GM12878 (cell line): Measurements from ENCODE around the gene EME2. TPM values are rescaled to one million over a fixed set of nuclear protein-coding genes. Genes with fewer than 3 reads are reported as not detected.

Experiments used
- ATAC-seq: fragments of 200-7000 bp; cut with Tn5 transposase; 3 replicates; pipeline ENCODE4 v1.9.1; 2020; ENCODE audit warnings: mild to moderate bottlenecking, moderate library complexity
- BruUV-seq: library from RNA; stranded (reverse); fragments of 400-500 nt; replicated peaks from 2 replicates; lab custom pipeline; 2021; lab: Mats Ljungman, UMichigan
- CTCF ChIA-PET: fragments of 300-600 bp; sonication (Branson Sonifier 250); formaldehyde crosslinking; extraction: SDS; loops from one replicate; lab custom pipeline; 2021; ENCODE audit warnings: inconsistent platforms; lab: Yijun Ruan, JAX
- POLR2A ChIA-PET: fragments of 350-600 bp; formaldehyde crosslinking; extraction: SDS; loops from one replicate; lab custom pipeline; 2021; ENCODE audit warnings: inconsistent platforms; lab: Charles Lee
- RAD21 ChIA-PET: fragments of 300-600 bp; sonication (Branson Sonifier 250); formaldehyde crosslinking; loops from one replicate; lab custom pipeline; 2023; ENCODE audit warnings: antibody characterized with exemption; ENCODE audit not compliant: unreplicated experiment; lab: Charles Lee
- SMC1A ChIA-PET: fragments of 300-600 bp; sonication (Branson Sonifier 250); formaldehyde crosslinking; loops from one replicate; lab custom pipeline; 2023; ENCODE audit not compliant: unreplicated experiment, uncharacterized antibody; lab: Charles Lee
- DNase-seq: peaks from one replicate; pipeline ENCODE4 v3.0.0-alpha.2; 2011; ENCODE audit warnings: low read depth, low spot score
- FAIRE-seq: peaks from 3 replicates; lab custom pipeline; 2011; peaks lifted over from hg19 to GRCh38; lab: Jason Lieb, UNC
- H2AFZ ChIP-seq: 2 replicates; pipeline ENCODE4 v1.6.0; 2011; ENCODE audit warnings: low read depth, low read length, control low read depth; ENCODE audit not compliant: control insufficient read depth
- H3K27ac ChIP-seq: 2 replicates; pipeline ENCODE4 v1.5.1; 2011; ENCODE audit warnings: control low read depth; ENCODE audit not compliant: control insufficient read depth, insufficient read depth
- H3K27me3 ChIP-seq, 2 experiments: replicated peaks in 1 of 2; 2 replicates each; pipeline versions ENCODE4 v1.6.0 to v1.6.1; 2011; ENCODE audit warnings: low read length in 1 of 2; ENCODE audit not compliant: control insufficient read depth in 2 of 2, insufficient read depth in 2 of 2
- H3K36me3 ChIP-seq, 2 experiments: 2 replicates each; pipeline ENCODE4 v1.5.1; 2011; ENCODE audit warnings: low read length in 1 of 2; ENCODE audit not compliant: control insufficient read depth in 2 of 2, insufficient read depth in 2 of 2
- H3K4me1 ChIP-seq: 2 replicates; pipeline ENCODE4 v1.6.1; 2011; ENCODE audit warnings: mild to moderate bottlenecking, low read length, moderate library complexity, mixed read lengths; ENCODE audit not compliant: control insufficient read depth, insufficient read depth
- H3K4me2 ChIP-seq: 2 replicates; pipeline ENCODE4 v1.6.0; 2011; ENCODE audit warnings: control low read depth; ENCODE audit not compliant: control insufficient read depth, insufficient read depth
- H3K4me3 ChIP-seq: fragments of 200-600 bp; sonication (generic); 2 replicates; pipeline ENCODE4 v1.5.1; 2016
- H3K79me2 ChIP-seq: 2 replicates; pipeline ENCODE4 v1.6.0; 2011; ENCODE audit warnings: low read length; ENCODE audit not compliant: control insufficient read depth, insufficient read depth
- H3K9ac ChIP-seq: 2 replicates; pipeline ENCODE4 v1.8.0; 2011; ENCODE audit warnings: low read length, control low read depth, mixed read lengths; ENCODE audit not compliant: control insufficient read depth, insufficient read depth
- H3K9me3 ChIP-seq: replicated peaks from 3 replicates; pipeline ENCODE4 v1.5.1; 2011; ENCODE audit warnings: mild to moderate bottlenecking, low read length; ENCODE audit not compliant: control insufficient read depth, insufficient read depth
- H4K20me1 ChIP-seq: 2 replicates; pipeline ENCODE4 v1.6.0; 2011; ENCODE audit not compliant: control insufficient read depth, insufficient read depth
- ETV6 ChIP-seq, 2 experiments: fragments of 450-650 bp in 1 of 2; IDR thresholded peaks in 1 of 2; conservative IDR thresholded peaks in 1 of 2; 2 replicates each; pipeline ENCODE4 v1.6.1; 2014; ENCODE audit warnings: antibody characterized with exemption in 1 of 2, borderline replicate concordance in 1 of 2, low read depth in 1 of 2, mild to moderate bottlenecking in 1 of 2, moderate library complexity in 1 of 2
- TCF3 ChIP-seq: IDR thresholded peaks from 2 replicates; pipeline ENCODE4 v1.6.1; 2012; ENCODE audit warnings: low read depth, mild to moderate bottlenecking, low read length, borderline replicate concordance; ENCODE audit not compliant: insufficient read depth
- WGBS: methylation state at CpG from one replicate; pipeline ENCODE4 v1.1.6; 2016; ENCODE audit warnings: low lambda C conversion rate; ENCODE audit not compliant: insufficient replicate concordance, insufficient coverage; ENCODE audit errors: missing lambda C conversion rate; 5-methylcytosine and 5-hydroxymethylcytosine counted together
- in situ Hi-C: fragments of 300-500 bp; cut with MboI; formaldehyde crosslinking; loops from 9 replicates; pipeline ENCODE4 v1.14.3; 2018; ENCODE audit warnings: mixed read lengths
- intact Hi-C: fragments of 100-400 bp; cut with micrococcal nuclease; formaldehyde crosslinking; loops from one replicate; pipeline ENCODE4 v1.14.2; 2022; ENCODE audit not compliant: unreplicated experiment
- polyA plus RNA-seq, 11 experiments: library from polyadenylated mRNA; depleted of rRNA in 4 of 11; unstranded in 6 of 11; stranded (reverse) in 5 of 11; fragments of >200 nt; fragmentation: Nextera tagmentation in 4 of 11; fragmentation: Illumina TruSeq in 1 of 11; extraction: Ambion mirVana in 4 of 11; extraction: Trizol in 1 of 11; gene quantifications; 1 replicate in 1 of 11; 2 replicates in 10 of 11; pipeline versions ENCODE4 v1.2.1 to v1.2.3, GENCODE V29; 2011 to 2016; ENCODE audit warnings: inconsistent platforms in 2 of 11, missing spikeins in 2 of 11, low read depth in 1 of 11
- total RNA-seq, 4 experiments: library from RNA; depleted of rRNA in 3 of 4; stranded (reverse); fragments of >200 nt in 3 of 4; fragmentation: Illumina TruSeq in 1 of 4; extraction: Trizol in 1 of 4; gene quantifications; 2 replicates each; pipeline versions ENCODE4 v1.2.1 to v1.2.3, GENCODE V29; 2013 to 2021
- TF ChIP-seq, protein P1 (sequence below): IDR thresholded peaks from 2 replicates; pipeline ENCODE4 v1.6.1; 2011; ENCODE audit warnings: borderline replicate concordance, low read depth, mild to moderate bottlenecking, moderate library complexity, low read length; ENCODE audit not compliant: insufficient read depth, poor library complexity, severe bottlenecking
- TF ChIP-seq, protein P2 (sequence below): fragments of 450-650 bp; IDR thresholded peaks from 2 replicates; pipeline ENCODE4 v1.6.1; 2017; ENCODE audit warnings: antibody characterized with exemption, mild to moderate bottlenecking, moderate library complexity

The EME2 gene
- total and polyA plus RNA-seq, 10 of the 15 experiments (the other 5 are each of a cell fraction or from before 2014, with no cell fraction given), result 0.29 to 16.9 (median 4.1) TPM

DNA sequence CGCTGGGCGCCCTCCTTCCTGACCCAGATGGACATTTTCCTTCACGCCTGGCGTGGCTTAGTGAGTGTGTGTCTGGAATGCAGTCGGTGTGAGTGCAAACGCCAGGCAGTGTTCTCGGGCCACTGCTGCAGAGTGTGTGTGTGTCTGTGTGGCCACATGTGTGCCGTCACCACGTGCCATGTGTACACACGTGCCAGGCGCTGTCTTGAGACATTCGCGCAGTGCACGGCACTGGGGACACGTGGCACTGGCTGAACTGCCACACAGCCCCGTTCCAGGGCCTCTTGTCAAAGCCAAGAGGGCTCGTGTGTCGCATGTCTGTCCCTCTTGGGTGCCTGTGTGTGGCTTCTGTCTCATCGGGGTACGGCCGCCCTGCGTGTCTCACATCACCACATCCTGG is 37.8 kb upstream of the EME2 start:
- peaks cover 6% of the 10 kb centered on the region; the same call in 1 of the 3 replicates for H3K9me3 ChIP-seq
- intact Hi-C loops, result no loop called here
- no peaks in the 10 kb centered on the region for H3K79me2 ChIP-seq
- H3K27me3 ChIP-seq, result no peaks in the 10 kb centered on the region
- ChIA-PET SMC1A (no interaction called here), RAD21 (no interaction called here), CTCF (no interaction called here), POLR2A (no interaction called here)
- no peak overlapping the region for H3K4me3 ChIP-seq
- H3K36me3 ChIP-seq, result peaks cover 0 to 22% of the 10 kb centered on the region in 2 experiments; a peak in 3 of 4 replicates
- no peak overlapping the region for H2AFZ ChIP-seq
- no peak for ATAC-seq
- BruUV-seq, result no TSS peak
- no peak overlapping the region for H3K4me2 ChIP-seq
- DNase-seq, result no peak
- H4K20me1 ChIP-seq, result no peaks in the 10 kb centered on the region
- no peak overlapping the region for H3K27ac ChIP-seq
- in situ Hi-C loops, result no loop called here
- FAIRE-seq, result no peak
- WGBS, result over 99% methylated on average over 22 of the region's 22 CpGs
- TF ChIP-seq ETV6 (conservative IDR thresholded peaks at IDR 0.05 in 1 of 2, IDR thresholded peaks at IDR 0.05 in 1 of 2; ENCODE audit: borderline replicate concordance in 1 of 2, low read depth in 1 of 2), result no peak
- H3K9ac ChIP-seq, result no peak overlapping the region
- H3K4me1 ChIP-seq, result no peaks in the 10 kb centered on the region

DNA sequence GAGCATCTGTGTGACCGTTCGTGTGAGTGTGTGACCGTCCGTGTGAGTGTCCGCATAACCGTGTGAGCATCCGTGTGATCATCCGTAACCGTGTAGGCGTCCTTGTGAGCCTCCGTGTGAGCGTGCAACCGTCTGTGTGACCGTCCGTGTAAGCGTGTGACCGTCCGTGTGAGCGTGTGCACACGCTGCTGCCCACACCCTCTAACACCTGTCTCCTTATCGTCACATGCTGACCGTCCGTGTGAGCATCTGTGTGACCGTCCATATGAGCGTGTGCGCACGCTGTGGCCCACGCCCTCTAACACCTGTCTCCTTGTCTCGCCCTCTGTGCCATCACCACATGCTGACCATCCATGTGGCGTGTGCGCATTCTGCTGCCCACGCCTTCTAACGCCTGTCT is 32.4 kb upstream of the EME2 start:
- no peak for DNase-seq
- CTCF ChIA-PET, result no interaction called here
- ATAC-seq, result no peak
- no peak overlapping the region for H3K9ac ChIP-seq
- peaks cover 1 to 9% of the 10 kb centered on the region in 2 experiments; a peak in 3 of 4 replicates for H3K36me3 ChIP-seq
- H2AFZ ChIP-seq, result no peak overlapping the region
- intact Hi-C loops (no loop called here), in situ Hi-C loops (no loop called here)
- TF ChIP-seq, protein P1, sequence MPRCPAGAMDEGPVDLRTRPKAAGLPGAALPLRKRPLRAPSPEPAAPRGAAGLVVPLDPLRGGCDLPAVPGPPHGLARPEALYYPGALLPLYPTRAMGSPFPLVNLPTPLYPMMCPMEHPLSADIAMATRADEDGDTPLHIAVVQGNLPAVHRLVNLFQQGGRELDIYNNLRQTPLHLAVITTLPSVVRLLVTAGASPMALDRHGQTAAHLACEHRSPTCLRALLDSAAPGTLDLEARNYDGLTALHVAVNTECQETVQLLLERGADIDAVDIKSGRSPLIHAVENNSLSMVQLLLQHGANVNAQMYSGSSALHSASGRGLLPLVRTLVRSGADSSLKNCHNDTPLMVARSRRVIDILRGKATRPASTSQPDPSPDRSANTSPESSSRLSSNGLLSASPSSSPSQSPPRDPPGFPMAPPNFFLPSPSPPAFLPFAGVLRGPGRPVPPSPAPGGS, result peak; percentile 89
- TF ChIP-seq TCF3, result peak; percentile 77
- TF ChIP-seq, protein P2, sequence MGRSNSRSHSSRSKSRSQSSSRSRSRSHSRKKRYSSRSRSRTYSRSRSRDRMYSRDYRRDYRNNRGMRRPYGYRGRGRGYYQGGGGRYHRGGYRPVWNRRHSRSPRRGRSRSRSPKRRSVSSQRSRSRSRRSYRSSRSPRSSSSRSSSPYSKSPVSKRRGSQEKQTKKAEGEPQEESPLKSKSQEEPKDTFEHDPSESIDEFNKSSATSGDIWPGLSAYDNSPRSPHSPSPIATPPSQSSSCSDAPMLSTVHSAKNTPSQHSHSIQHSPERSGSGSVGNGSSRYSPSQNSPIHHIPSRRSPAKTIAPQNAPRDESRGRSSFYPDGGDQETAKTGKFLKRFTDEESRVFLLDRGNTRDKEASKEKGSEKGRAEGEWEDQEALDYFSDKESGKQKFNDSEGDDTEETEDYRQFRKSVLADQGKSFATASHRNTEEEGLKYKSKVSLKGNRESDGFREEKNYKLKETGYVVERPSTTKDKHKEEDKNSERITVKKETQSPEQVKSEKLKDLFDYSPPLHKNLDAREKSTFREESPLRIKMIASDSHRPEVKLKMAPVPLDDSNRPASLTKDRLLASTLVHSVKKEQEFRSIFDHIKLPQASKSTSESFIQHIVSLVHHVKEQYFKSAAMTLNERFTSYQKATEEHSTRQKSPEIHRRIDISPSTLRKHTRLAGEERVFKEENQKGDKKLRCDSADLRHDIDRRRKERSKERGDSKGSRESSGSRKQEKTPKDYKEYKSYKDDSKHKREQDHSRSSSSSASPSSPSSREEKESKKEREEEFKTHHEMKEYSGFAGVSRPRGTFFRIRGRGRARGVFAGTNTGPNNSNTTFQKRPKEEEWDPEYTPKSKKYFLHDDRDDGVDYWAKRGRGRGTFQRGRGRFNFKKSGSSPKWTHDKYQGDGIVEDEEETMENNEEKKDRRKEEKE, result no peak
- H3K79me2 ChIP-seq, result no peaks in the 10 kb centered on the region
- 99% methylated on average over 27 of the region's 33 CpGs for WGBS
- FAIRE-seq, result no peak
- no peaks in the 10 kb centered on the region for H3K4me1 ChIP-seq
- BruUV-seq, result no TSS peak
- peaks cover 5% of the 10 kb centered on the region; the same call in 1 of the 3 replicates for H3K9me3 ChIP-seq
- SMC1A ChIA-PET, result no interaction called here
- no peaks in the 10 kb centered on the region for H4K20me1 ChIP-seq
- H3K4me3 ChIP-seq, result no peak overlapping the region
- RAD21 ChIA-PET, result no interaction called here
- H3K4me2 ChIP-seq, result no peak overlapping the region
- POLR2A ChIA-PET, result no interaction called here
- H3K27ac ChIP-seq, result no peak overlapping the region
- no peaks in the 10 kb centered on the region for H3K27me3 ChIP-seq
